HG03460 (cell line): ENCODE measurements around the gene ULK2.
"Not testable (repeated sequence)": the region's sequence is repeated elsewhere in the genome, so short reads cannot be mapped to it uniquely, and the experiment has no call there.

Experiments
- ATAC-seq: cut with Tn5 transposase; IDR thresholded peaks from one replicate; pipeline ENCODE4 v1.9.1; 2021; ENCODE audit not compliant: unreplicated experiment

Gene ULK2

GRCh38 chr17:19867079-19867328, 732 bp downstream of the ULK2 start:
- no peak for ATAC-seq

- no peak for ATAC-seq
These were observed 2.7 kb downstream of the ULK2 start for GRCh38 chr17:19865021-19865420.

- ATAC-seq: not testable (repeated sequence)
These were observed 7.0 kb downstream of the ULK2 start for GRCh38 chr17:19860647-19861177.

- no peak for ATAC-seq
These were observed 10.1 kb downstream of the ULK2 start for GRCh38 chr17:19857640-19858039.

- no peak for ATAC-seq
These were observed 33.8 kb downstream of the ULK2 start for GRCh38 chr17:19833914-19834313.

- no peak for ATAC-seq
These were observed 37.7 kb downstream of the ULK2 start for GRCh38 chr17:19830061-19830460.

- no peak for ATAC-seq
These were observed 55.3 kb downstream of the ULK2 start for GRCh38 chr17:19812407-19812806.

- no peak for ATAC-seq
These were observed 62.7 kb downstream of the ULK2 start for GRCh38 chr17:19805006-19805405.

- ATAC-seq: no peak
These were observed 67.2 kb downstream of the ULK2 start for GRCh38 chr17:19800571-19800970.

GRCh38 chr17:19799796-19800195, 67.9 kb downstream of the ULK2 start:
- ATAC-seq: no peak

- no peak for ATAC-seq
These were observed 71.3 kb downstream of the ULK2 start for GRCh38 chr17:19796457-19796856.

GRCh38 chr17:19791918-19792550, 75.7 kb downstream of the ULK2 start:
- ATAC-seq: no peak

- no peak for ATAC-seq
These were observed 79.9 kb downstream of the ULK2 start for GRCh38 chr17:19787733-19788357.

- no peak for ATAC-seq
These were observed 81.9 kb downstream of the ULK2 start for GRCh38 chr17:19785854-19786253.

GRCh38 chr17:19781488-19782458, 86.0 kb downstream of the ULK2 start:
- ATAC-seq: no peak

- ATAC-seq: no peak
These were observed 86.9 kb downstream of the ULK2 start for GRCh38 chr17:19780846-19781245.

- no peak for ATAC-seq
These were observed 94.2 kb downstream of the ULK2 start for GRCh38 chr17:19773534-19773933.

GRCh38 chr17:19771971-19772630, 95.6 kb downstream of the ULK2 start:
- ATAC-seq: no peak

- no peak for ATAC-seq
These were observed 96.6 kb downstream of the ULK2 start for GRCh38 chr17:19770985-19771735.

- no peak for ATAC-seq
These were observed 97.6 kb downstream of the ULK2 start for GRCh38 chr17:19769946-19770652.
